Measurements from ENCODE around the gene KCNE3. TPM values are rescaled to one million over a fixed set of nuclear protein-coding genes. Genes with fewer than 3 reads are reported as not detected.

Gene KCNE3
- total and polyA plus RNA-seq, 9 of the 15 experiments (the other 6 are each of a cell fraction or from before 2014, with no cell fraction given): 1.6 to 8.7 (median 6.2) TPM

GRCh38 chr11:74468521-74468920, 1.2 kb upstream of the KCNE3 start:
- H3K27ac ChIP-seq (ENCODE audit: extremely low read depth, low read depth, low read length): no peak overlapping the region
- CTCF ChIA-PET (ENCODE audit: low intra/inter-chr PET ratio): no interaction called here
- POLR2A ChIA-PET: interaction anchor here (2.9 kb wide), 1 partner anchor 10 kb away, joined by 8 read pairs; no protein-coding TSS in a partner anchor
- no peaks in the 10 kb centered on the region for H3K9me3 ChIP-seq (replicated peaks; ENCODE audit: control insufficient read depth, insufficient read depth, low read depth, low read length)
- no peaks in the 10 kb centered on the region for H3K36me3 ChIP-seq (ENCODE audit: control insufficient read depth, insufficient read depth, low read length)
- H3K27me3 ChIP-seq (ENCODE audit: control insufficient read depth in 2 of 2, insufficient read depth in 2 of 2, low read length in 2 of 2): no peaks in the 10 kb centered on the region; a peak in 1 of 5 replicates
- in situ Hi-C loops (cut with MboI): loop anchor here (10.0 kb wide), 1 partner anchor 864 kb away; no protein-coding TSS in a partner anchor
- no peak overlapping the region for H3K9ac ChIP-seq (ENCODE audit: insufficient read depth in 1 of 2, low read depth in 2 of 2, low read length in 2 of 2)
- H2AFZ ChIP-seq (ENCODE audit: low read depth, low read length): no peak overlapping the region
- FAIRE-seq: no peak
- no TSS peak for BruUV-seq (replicated peaks)
- H3K4me2 ChIP-seq (ENCODE audit: insufficient read depth, low read length): no peak overlapping the region
- H4K20me1 ChIP-seq (replicated peaks; ENCODE audit: control insufficient read depth, insufficient read depth, low read length): no peaks in the 10 kb centered on the region
- ATAC-seq: no peak
- no peak for DNase-seq (ENCODE audit: extremely low read depth in 1 of 4, low spot score in 3 of 4)
- TF ChIP-seq ETV1 (tag; conservative IDR thresholded peaks at IDR 0.05; ENCODE audit: low read depth) (peak; percentile 43; the same call in 1 of the 2 replicates), NFE2 (IDR thresholded peaks at IDR 0.05; ENCODE audit: low read depth) (no peak), JUNB (CRISPR knock-in tag; conservative IDR thresholded peaks at IDR 0.05) (no peak)
- no peak overlapping the region for H3K4me3 ChIP-seq
- intact Hi-C loops (cut with micrococcal nuclease): no loop called here
- H3K9me1 ChIP-seq (ENCODE audit: control insufficient read depth, insufficient read depth, low read length): no peaks in the 10 kb centered on the region
- H3K4me1 ChIP-seq (replicated peaks in 1 of 2; ENCODE audit: control insufficient read depth in 2 of 2, insufficient read depth in 2 of 2, low read length in 2 of 2): peaks cover 18 to 28% of the 10 kb centered on the region in 2 experiments
- H3K79me2 ChIP-seq (ENCODE audit: control insufficient read depth, insufficient read depth, low read length): no peaks in the 10 kb centered on the region

GRCh38 chr11:74468058-74468457, 709 bp upstream of the KCNE3 start:
- Histone ChIP-seq H3K27me3 (ENCODE audit: control insufficient read depth in 2 of 2, insufficient read depth in 2 of 2, low read length in 2 of 2) (no peaks in the 10 kb centered on the region), H3K27ac (ENCODE audit: extremely low read depth, low read depth, low read length) (no peak overlapping the region), H3K36me3 (ENCODE audit: control insufficient read depth, insufficient read depth, low read length) (no peaks in the 10 kb centered on the region), H3K4me2 (ENCODE audit: insufficient read depth, low read length) (peak overlapping the region; percentile 53; the same call in 1 of the 2 replicates), H4K20me1 (replicated peaks; ENCODE audit: control insufficient read depth, insufficient read depth, low read length) (no peaks in the 10 kb centered on the region), H3K4me1 (replicated peaks in 1 of 2; ENCODE audit: control insufficient read depth in 2 of 2, insufficient read depth in 2 of 2, low read length in 2 of 2) (peaks cover 18 to 28% of the 10 kb centered on the region in 2 experiments), H2AFZ (ENCODE audit: low read depth, low read length) (peak overlapping the region; percentile 85), H3K9me1 (ENCODE audit: control insufficient read depth, insufficient read depth, low read length) (no peaks in the 10 kb centered on the region), H3K9ac (ENCODE audit: insufficient read depth in 1 of 2, low read depth in 2 of 2, low read length in 2 of 2) (peak overlapping the region; percentile 42 to 89; a peak in 2 of 4 replicates), H3K9me3 (replicated peaks; ENCODE audit: control insufficient read depth, insufficient read depth, low read depth, low read length) (no peaks in the 10 kb centered on the region), H3K4me3 (no peak overlapping the region), H3K79me2 (ENCODE audit: control insufficient read depth, insufficient read depth, low read length) (no peaks in the 10 kb centered on the region)
- ATAC-seq: no peak
- in situ Hi-C loops (cut with MboI) (loop anchor here (10.0 kb wide), 1 partner anchor 863 kb away; no protein-coding TSS in a partner anchor), intact Hi-C loops (cut with micrococcal nuclease) (no loop called here)
- FAIRE-seq: no peak
- no peak for DNase-seq (ENCODE audit: extremely low read depth in 1 of 4, low spot score in 3 of 4)
- ChIA-PET CTCF (ENCODE audit: low intra/inter-chr PET ratio) (no interaction called here), POLR2A (no interaction called here)
- BruUV-seq (replicated peaks): no TSS peak
- 51% methylated on average over 4 of the region's 4 CpGs for WGBS (ENCODE audit: insufficient coverage, low coverage, missing lambda C conversion rate)
- TF ChIP-seq BRD9 (IDR thresholded peaks at IDR 0.05; ENCODE audit: low read depth, partially characterized antibody) (no peak), CTBP1 (IDR thresholded peaks at IDR 0.05; ENCODE audit: borderline replicate concordance) (no peak), DPF2 (IDR thresholded peaks at IDR 0.05) (no peak), ZNF639 (CRISPR knock-in tag; conservative IDR thresholded peaks at IDR 0.05 in 1 of 2, IDR thresholded peaks at IDR 0.05 in 1 of 2) (no peak), ZNF197 (CRISPR knock-in tag; IDR thresholded peaks at IDR 0.05; ENCODE audit: low read depth) (no peak), IRF2 (CRISPR knock-in tag; IDR thresholded peaks at IDR 0.05) (no peak), HINFP (tag; conservative IDR thresholded peaks at IDR 0.05; ENCODE audit: low read depth) (no peak), OTX1 (CRISPR knock-in tag; IDR thresholded peaks at IDR 0.05) (no peak), MXI1 (IDR thresholded peaks at IDR 0.05; ENCODE audit: low read depth, low read length) (no peak), DNMT1 (IDR thresholded peaks at IDR 0.05) (no peak), EP300 (IDR thresholded peaks at IDR 0.05; ENCODE audit: low read length) (no peak), MAX (CRISPR knock-in tag; IDR thresholded peaks at IDR 0.05) (no peak)
